Occipital lobe (tissue), 2 donors: ENCODE data around the gene PPP1R27. TPM values are rescaled to one million over a fixed set of nuclear protein-coding genes. Genes with fewer than 3 reads are reported as not detected.

Experiments used
- DNase-seq: peaks from one replicate; lab custom pipeline; 2025; lab: John Stamatoyannopoulos, UW
- total RNA-seq: library from RNA; depleted of rRNA; stranded (reverse); fragments of >200 nt; gene quantifications from one replicate; pipeline ENCODE4 v1.2.3, GENCODE V29; 2014

The PPP1R27 gene
- total RNA-seq, 1 donor from 2014 or later = not detected

GRCh38 chr17:81863123-81863675 is 28.3 kb upstream of the PPP1R27 start:
- DNase-seq = no peak

DNA sequence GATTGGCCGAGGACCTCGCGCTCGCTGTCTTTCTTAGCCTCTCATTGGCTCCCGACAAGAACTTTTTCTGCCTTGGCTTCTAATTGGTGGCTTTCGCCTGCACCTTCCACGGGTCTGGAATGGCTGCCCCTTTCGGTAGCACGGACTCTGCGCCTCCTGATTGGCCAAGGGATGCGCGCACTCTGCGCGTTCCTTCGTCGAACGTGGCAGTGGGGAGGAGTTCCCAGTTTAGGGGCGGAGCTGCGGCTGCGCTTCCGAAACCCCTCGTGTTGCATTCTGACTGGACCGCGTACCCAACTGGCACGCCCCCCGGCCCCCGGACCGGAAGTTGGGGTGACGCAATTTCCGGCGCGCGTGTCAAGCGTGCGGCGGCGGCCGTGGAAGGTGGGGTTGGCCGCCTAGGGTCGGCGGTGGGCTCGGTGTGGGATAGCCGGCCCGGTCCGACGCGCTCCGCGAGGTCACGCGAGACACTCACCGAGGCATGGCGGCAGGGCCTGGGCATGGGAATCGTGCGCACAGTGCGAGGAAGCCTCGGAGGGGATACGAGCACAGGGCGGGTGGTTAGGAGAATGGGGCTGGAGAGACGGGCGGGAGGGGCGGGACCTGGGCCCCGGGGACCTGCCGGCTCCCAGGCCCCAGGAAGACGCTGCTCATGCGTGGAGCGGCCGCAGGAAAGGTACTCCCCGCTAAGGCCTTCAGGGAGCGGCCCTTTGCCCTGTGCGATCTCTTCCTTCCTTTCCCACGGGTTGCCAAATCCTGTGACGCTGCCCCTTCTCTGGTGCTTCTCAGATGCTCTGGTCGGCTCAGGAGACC is 26.1 kb upstream of the PPP1R27 start:
- DNase-seq = peak; percentile 99

- no peak for DNase-seq
These were observed 25.3 kb upstream of the PPP1R27 start, which contains the start of gene P4HB for GRCh38 chr17:81859906-81860755. Gene P4HB, minus strand, starts transcription at chr17:81860535. Its CDS starts 64 bp downstream, at chr17:81860471.

DNA sequence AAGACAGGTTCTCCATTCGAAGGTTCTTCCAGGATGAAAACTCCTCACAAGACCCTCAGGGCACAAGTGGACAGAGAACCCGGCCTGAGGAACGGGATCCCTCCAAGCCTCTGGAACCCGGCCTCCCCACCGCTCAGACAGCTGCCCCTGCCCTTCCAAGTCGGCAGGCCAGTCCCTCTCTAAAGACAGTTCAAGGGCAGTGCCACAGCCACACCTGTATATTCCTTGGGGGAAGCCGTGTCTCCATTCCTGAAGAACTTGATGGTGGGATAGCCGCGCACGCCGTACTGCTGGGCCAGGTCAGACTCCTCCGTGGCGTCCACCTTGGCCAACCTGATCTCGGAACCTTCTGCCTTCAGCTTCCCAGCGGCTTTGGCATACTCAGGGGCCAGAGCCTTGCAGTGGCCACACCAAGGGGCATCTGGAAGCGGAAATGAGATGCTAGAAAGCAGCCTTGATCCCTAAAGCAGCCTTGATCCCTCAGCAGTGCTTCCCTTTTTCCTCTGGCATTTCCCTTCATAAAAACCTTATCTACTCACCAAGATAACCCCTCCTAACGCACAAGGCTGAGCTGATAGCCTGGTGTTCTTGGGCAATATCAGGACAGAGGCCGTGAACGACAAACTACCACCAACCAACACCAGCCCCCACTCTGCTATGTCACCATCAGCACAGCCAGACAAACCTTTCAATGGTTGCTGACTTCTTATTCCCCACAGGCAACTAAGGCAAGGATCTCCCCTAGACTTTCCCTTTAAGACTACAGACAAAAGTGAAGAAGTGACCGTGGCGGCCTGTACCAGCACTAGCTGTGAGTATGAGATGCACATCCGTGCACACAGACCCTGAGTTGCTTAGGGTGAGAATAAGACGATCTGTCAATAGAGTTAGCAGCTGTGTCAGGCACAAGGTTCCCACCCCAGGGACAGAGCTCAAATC is 24.4 kb upstream of the PPP1R27 start:
- no peak for DNase-seq

GRCh38 chr17:81858170-81858966 is 23.5 kb upstream of the PPP1R27 start:
- DNase-seq = no peak

- no peak for DNase-seq
These were observed 20.3 kb upstream of the PPP1R27 start for GRCh38 chr17:81854974-81855774.

- DNase-seq = no peak
These were observed 17.4 kb upstream of the PPP1R27 start for GRCh38 chr17:81852237-81852636.

DNA sequence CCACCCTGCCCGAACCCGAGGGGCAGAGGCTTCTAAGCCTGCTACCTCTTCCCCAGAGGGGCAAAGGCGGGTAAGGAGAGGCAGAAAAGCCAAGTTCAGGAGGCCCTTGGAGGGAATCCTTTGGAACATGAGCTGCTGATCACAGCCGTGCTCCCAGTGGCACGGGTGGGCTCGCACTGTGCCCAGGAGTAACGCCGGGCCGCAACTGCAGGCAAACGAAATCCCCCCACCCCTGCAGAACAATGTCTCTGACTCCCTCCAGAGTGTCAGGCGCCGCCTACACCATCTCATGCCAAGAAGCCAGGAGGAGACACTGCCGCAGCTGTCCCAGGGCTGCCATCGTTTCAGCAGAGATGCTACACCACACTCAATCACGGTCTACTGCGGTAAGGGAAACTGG is 16.6 kb upstream of the PPP1R27 start:
- DNase-seq = no peak

GRCh38 chr17:81849457-81849856 is 14.6 kb upstream of the PPP1R27 start:
- DNase-seq = no peak

DNA sequence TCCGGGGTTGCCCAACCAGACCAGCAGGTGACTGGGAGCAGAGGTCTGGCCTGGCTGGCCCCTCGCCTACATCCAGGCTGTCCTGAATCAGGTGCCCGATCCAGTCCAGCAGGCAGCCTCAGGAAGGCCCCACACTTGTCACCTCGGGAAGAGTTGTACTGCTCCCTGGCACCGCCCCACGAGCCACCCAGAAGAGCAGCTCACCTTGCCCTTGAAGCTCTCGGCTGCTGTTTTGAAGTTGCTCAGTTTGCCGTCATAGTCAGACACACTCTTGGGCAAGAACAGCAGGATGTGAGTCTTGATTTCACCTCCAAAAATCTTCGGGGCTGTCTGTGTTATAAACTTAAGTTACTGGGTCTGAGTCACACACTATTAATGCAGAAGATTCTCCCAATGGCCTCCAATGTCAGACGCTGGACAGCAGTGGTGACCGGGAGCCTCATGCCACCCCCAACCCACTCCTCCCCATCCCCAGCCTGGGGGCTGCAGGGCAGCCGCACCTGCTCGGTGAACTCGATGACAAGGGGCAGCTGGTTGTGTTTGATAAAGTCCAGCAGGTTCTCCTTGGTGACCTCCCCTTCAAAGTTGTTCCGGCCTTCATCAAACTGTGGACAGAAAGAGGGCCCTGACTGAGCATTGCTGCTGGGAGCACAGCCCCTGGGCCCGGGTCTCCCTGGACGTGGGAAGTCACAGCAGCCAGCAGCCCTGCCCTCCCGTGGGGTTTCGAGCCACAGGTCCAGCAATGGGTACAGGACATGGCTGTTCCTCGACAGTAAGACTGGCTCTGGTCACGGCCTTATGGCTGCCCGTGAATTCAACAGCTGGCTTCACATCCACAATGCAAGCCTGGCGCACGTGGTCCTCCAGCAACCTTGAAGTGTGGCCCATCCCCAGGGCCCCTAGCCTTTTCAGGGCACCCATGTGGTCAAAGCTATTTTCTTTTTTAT is 12.2 kb upstream of the PPP1R27 start:
- no peak for DNase-seq

DNA sequence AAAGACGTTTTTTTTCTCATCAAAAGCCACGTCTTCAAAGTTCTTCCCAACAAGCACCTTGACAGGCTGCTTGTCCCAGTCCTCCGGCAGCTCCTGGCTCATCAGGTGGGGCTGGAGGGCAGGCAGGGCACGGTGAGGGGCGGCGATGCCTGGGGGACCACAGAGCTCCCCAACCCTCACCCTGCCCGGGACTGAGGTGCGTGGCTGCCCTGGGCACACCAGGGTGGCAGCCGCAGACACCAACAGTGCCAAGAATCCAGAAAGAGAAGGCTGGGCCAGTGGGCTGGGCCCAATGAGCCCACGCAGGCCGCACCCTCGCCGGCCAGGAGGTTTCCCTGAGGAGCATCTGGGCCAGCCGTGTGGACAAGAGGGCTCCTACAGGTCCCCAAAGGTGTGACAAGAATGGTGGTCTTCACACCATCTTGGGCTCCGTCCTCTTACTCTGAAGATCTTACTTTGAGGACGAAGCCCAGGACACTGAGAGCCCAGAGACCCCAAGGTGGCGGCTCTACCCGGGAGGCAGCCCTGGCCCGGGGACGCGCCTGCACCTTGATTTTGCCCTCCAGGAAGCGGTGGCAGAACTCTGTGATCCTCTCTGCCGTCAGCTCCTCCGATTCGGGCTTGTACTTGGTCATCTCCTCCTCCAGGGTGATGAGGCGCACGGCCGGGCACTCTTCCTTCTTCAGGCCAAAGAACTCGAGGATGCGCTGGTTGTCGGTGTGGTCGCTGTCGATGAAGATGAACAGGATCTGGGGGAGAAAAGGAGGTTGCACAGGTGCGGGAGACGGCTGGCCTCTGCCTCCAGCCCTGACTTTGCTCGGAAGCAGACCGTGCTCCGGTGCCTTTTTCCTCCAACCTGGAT is 11.3 kb upstream of the PPP1R27 start:
- DNase-seq = no peak

- DNase-seq = no peak
These were observed 10.5 kb upstream of the PPP1R27 start for GRCh38 chr17:81845361-81845760.

DNA sequence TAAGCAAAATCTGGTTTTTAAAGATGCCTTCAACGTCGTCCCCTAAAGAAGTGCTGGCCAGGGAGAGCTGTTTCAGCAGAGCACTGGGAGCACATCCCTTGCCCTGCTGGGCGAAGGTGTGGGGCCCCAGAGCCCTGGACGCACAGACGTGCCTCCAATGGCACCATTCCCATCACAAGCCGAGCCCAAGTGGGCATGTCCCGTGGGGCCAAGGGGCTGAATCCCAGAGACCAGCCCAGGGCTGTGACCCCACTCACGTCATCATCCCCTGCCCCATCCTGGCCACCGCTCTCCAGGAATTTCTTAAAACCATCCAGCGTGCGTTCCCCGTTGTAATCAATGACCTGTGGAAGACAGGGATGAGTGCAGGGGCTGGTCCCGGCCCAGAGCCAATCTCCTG is 10.0 kb upstream of the PPP1R27 start:
- DNase-seq = no peak

DNA sequence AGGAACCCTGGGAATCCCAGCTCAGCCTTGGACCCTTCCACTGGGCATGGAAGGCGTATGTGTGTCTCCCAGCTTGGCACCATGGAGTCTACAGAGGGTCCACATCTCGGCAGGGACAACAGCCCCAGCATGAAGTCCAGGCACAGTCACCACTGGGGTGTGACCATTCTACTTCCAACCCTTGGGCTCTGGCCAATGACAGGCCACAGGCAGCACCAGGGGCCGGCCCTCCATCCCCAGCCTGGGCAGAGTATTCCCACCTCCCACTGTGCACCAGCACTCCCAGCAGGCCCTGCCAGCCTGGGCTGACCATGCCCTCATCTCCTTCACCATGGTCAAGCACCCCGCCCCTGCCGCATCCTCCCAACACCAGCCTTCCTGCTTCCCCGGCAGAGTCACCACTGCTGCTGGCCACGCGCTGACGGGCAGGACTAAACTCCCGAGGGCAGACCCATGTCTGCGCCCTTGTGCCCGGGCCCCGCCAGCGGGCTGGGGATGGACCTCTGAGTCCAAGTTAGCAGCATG is 9.5 kb upstream of the PPP1R27 start:
- no peak for DNase-seq

DNA sequence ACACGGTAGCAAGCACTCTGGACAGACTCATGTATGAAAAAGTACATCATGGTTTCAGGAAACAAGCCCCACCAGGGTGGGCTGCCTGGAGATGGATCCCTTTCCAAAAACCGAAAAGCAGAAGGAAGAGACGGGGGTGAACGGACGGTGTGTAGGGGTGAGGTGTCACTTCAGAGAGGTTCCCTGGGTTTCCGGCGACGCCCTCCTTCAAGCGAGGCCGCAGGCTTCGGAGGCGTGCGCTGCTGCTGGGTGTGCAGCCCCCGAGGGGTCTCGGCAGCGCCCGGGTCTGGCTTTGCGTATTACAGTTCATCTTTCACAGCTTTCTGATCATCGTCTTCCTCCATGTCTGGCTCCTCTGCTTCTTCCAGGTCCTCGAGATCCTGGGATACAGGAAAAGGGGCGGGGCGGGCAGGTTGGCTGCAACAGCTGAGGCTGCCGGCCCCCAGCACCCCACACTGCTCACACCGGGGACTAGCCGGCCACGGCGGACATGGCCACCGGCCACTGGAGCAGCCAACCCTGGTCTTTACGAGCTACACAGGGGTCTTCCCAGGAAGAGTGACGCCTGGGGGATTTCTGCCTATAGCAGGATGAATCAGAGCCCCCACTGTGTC is 9.0 kb upstream of the PPP1R27 start:
- no peak for DNase-seq

GRCh38 chr17:81842725-81843504 is 8.1 kb upstream of the PPP1R27 start:
- DNase-seq = no peak
